H1 (cell line): ENCODE data around the gene TSEN54. TPM values are rescaled to one million over a fixed set of nuclear protein-coding genes. Genes with fewer than 3 reads are reported as not detected.

Experiments
- CTCF ChIA-PET: fragments of 300-600 bp; sonication (Branson Sonifier 250); formaldehyde crosslinking; loops from one replicate; lab custom pipeline; 2021; ENCODE audit not compliant: partially characterized antibody; lab: Charles Lee
- POLR2A ChIA-PET: fragments of 300-600 bp; sonication (Branson Sonifier 250); formaldehyde crosslinking; loops from one replicate; lab custom pipeline; 2021; ENCODE audit warnings: inconsistent platforms; ENCODE audit not compliant: partially characterized antibody; lab: Charles Lee
- DNase-seq, 2 experiments: peaks; one replicate each; pipeline versions ENCODE4 v3.0.0 to v3.0.0-alpha.2; 2010 to 2022; ENCODE audit warnings: low spot score in 2 of 2, low read depth in 1 of 2, mixed read lengths in 1 of 2
- FAIRE-seq: peaks from 2 replicates; lab custom pipeline; 2011; peaks lifted over from hg19 to GRCh38; lab: Jason Lieb, UNC
- H2AFZ ChIP-seq: 2 replicates; pipeline ENCODE4 v1.8.1; 2012; ENCODE audit warnings: low read length, inconsistent platforms
- H2AK5ac ChIP-seq: 2 replicates; pipeline ENCODE4 v1.6.1; 2013; ENCODE audit warnings: low read depth, low read length
- H2BK120ac ChIP-seq: replicated peaks from 2 replicates; pipeline ENCODE3; 2013; ENCODE audit warnings: low read depth, low read length, inconsistent platforms
- H2BK12ac ChIP-seq: 2 replicates; pipeline ENCODE4 v1.6.1; 2013; ENCODE audit warnings: low read depth, low read length
- H2BK15ac ChIP-seq: 2 replicates; pipeline ENCODE4 v1.6.1; 2013; ENCODE audit warnings: low read length
- H2BK20ac ChIP-seq: 2 replicates; pipeline ENCODE4 v1.6.1; 2013; ENCODE audit warnings: low read length
- H2BK5ac ChIP-seq: 2 replicates; pipeline ENCODE4 v1.6.1; 2013; ENCODE audit warnings: low read depth, low read length
- H3K14ac ChIP-seq: 2 replicates; pipeline ENCODE4 v1.6.1; 2013; ENCODE audit warnings: inconsistent platforms; ENCODE audit not compliant: insufficient read length
- H3K18ac ChIP-seq: 2 replicates; pipeline ENCODE4 v1.6.1; 2013; ENCODE audit warnings: low read length; ENCODE audit errors: extremely low read depth
- H3K23ac ChIP-seq: 2 replicates; pipeline ENCODE4 v1.6.1; 2013; ENCODE audit warnings: inconsistent platforms; ENCODE audit not compliant: insufficient read length
- H3K23me2 ChIP-seq: 2 replicates; pipeline ENCODE4 v1.6.1; 2013; ENCODE audit warnings: low read depth, low read length
- H3K27ac ChIP-seq: 2 replicates; pipeline ENCODE4 v1.6.1; 2011; ENCODE audit warnings: low read depth, low read length, inconsistent platforms
- H3K27me3 ChIP-seq, 4 experiments: replicated peaks in 1 of 4; 1 replicate in 1 of 4; 2 replicates in 3 of 4; pipeline versions ENCODE4 v1.6.1 to v1.8.1; 2011 to 2013; ENCODE audit warnings: low read length in 3 of 4, mild to moderate bottlenecking in 3 of 4, inconsistent platforms in 2 of 4, mixed read lengths in 2 of 4, moderate library complexity in 1 of 4; ENCODE audit not compliant: control insufficient read depth in 3 of 4, insufficient read depth in 3 of 4; ENCODE audit errors: extremely low read depth in 1 of 4
- H3K36me3 ChIP-seq, 4 experiments: 2 replicates each; pipeline versions ENCODE4 v1.6.1 to v1.8.1; 2011 to 2013; ENCODE audit warnings: mild to moderate bottlenecking in 4 of 4, low read length in 3 of 4, moderate library complexity in 2 of 4, control low read depth in 1 of 4, inconsistent platforms in 1 of 4; ENCODE audit not compliant: insufficient read depth in 4 of 4, control insufficient read depth in 2 of 4
- H3K4ac ChIP-seq: replicated peaks from 2 replicates; pipeline ENCODE3; 2013; ENCODE audit warnings: low read length, low read depth, mixed read lengths, inconsistent platforms; ENCODE audit not compliant: insufficient read length
- H3K4me1 ChIP-seq, 4 experiments: replicated peaks in 1 of 4; 1 replicate in 1 of 4; 2 replicates in 3 of 4; pipeline versions ENCODE4 v1.6.1 to v1.8.1; 2011 to 2013; ENCODE audit warnings: low read length in 3 of 4, inconsistent platforms in 2 of 4, mixed read lengths in 1 of 4; ENCODE audit not compliant: insufficient read depth in 4 of 4, control insufficient read depth in 3 of 4
- H3K4me2 ChIP-seq, 2 experiments: 2 replicates each; pipeline versions ENCODE4 v1.6.1 to v1.8.1; 2011 to 2013; ENCODE audit warnings: low read depth in 2 of 2, low read length in 2 of 2, control low read depth in 1 of 2, inconsistent platforms in 1 of 2, mild to moderate bottlenecking in 1 of 2; ENCODE audit not compliant: insufficient read depth in 1 of 2
- H3K4me3 ChIP-seq, 4 experiments: fragments of 200-600, 300-600 bp in 1 of 4; sonication (generic), shearing (Covaris generic), sonication (Bioruptor Twin) in 1 of 4; 2 replicates each; pipeline versions ENCODE4 v1.5.1 to v1.8.1; 2011 to 2016; ENCODE audit warnings: low read length in 4 of 4, low read depth in 3 of 4, control low read depth in 2 of 4, inconsistent platforms in 2 of 4, mild to moderate bottlenecking in 2 of 4, mixed read lengths in 1 of 4, moderate library complexity in 1 of 4; ENCODE audit not compliant: insufficient read depth in 2 of 4; ENCODE audit errors: extremely low read depth in 1 of 4
- H3K56ac ChIP-seq: replicated peaks from 2 replicates; pipeline ENCODE3; 2013; ENCODE audit warnings: low read depth, mild to moderate bottlenecking, mixed read lengths, low read length, inconsistent platforms; ENCODE audit not compliant: insufficient read length
- H3K79me1 ChIP-seq: 2 replicates; pipeline ENCODE4 v1.6.1; 2013; ENCODE audit warnings: low read depth, low read length, control low read depth
- H3K79me2 ChIP-seq, 2 experiments: 2 replicates each; pipeline versions ENCODE4 v1.6.1 to v1.8.1; 2012 to 2013; ENCODE audit warnings: low read length in 2 of 2, mild to moderate bottlenecking in 2 of 2, inconsistent platforms in 1 of 2; ENCODE audit not compliant: insufficient read depth in 2 of 2, control insufficient read depth in 1 of 2
- H3K9ac ChIP-seq, 4 experiments: replicated peaks in 1 of 4; 1 replicate in 1 of 4; 2 replicates in 3 of 4; pipeline versions ENCODE4 v1.6.1 to v1.8.1; 2011 to 2013; ENCODE audit warnings: low read depth in 3 of 4, low read length in 3 of 4, control low read depth in 2 of 4, mild to moderate bottlenecking in 2 of 4, moderate library complexity in 2 of 4, inconsistent platforms in 1 of 4; ENCODE audit errors: extremely low read depth in 1 of 4
- H3K9me3 ChIP-seq, 2 experiments: 2 replicates each; pipeline versions ENCODE4 v1.6.1 to v1.8.1; 2012 to 2013; ENCODE audit warnings: mild to moderate bottlenecking in 2 of 2, moderate library complexity in 2 of 2, control low read depth in 1 of 2, inconsistent platforms in 1 of 2, low read depth in 1 of 2, low read length in 1 of 2, mixed read lengths in 1 of 2; ENCODE audit not compliant: insufficient read depth in 2 of 2
- H4K20me1 ChIP-seq, 2 experiments: replicated peaks in 1 of 2; 2 replicates each; pipeline versions ENCODE3 to v1.8.1; 2011 to 2013; ENCODE audit warnings: inconsistent platforms in 2 of 2, low read length in 2 of 2, mild to moderate bottlenecking in 1 of 2; ENCODE audit not compliant: insufficient read depth in 2 of 2, control insufficient read depth in 1 of 2
- H4K5ac ChIP-seq: 2 replicates; pipeline ENCODE4 v1.6.1; 2013; ENCODE audit warnings: low read length, low read depth, mixed read lengths, inconsistent platforms; ENCODE audit not compliant: insufficient read length
- H4K8ac ChIP-seq: 2 replicates; pipeline ENCODE4 v1.8.0; 2013; ENCODE audit warnings: mild to moderate bottlenecking, moderate library complexity, low read length, inconsistent platforms; ENCODE audit not compliant: insufficient read depth; ENCODE audit errors: extremely low read depth
- H4K91ac ChIP-seq: replicated peaks from 2 replicates; pipeline ENCODE3; 2013; ENCODE audit warnings: low read length, mixed read lengths, inconsistent platforms; ENCODE audit not compliant: insufficient read length
- TEAD4 ChIP-seq: IDR thresholded peaks from 2 replicates; pipeline ENCODE4 v1.6.1; 2012; ENCODE audit warnings: low read depth, low read length, inconsistent platforms, mixed read lengths
- WGBS, 2 experiments: shearing (Covaris generic) in 1 of 2; methylation state at CpG; one replicate each; pipeline versions ENCODE4 v1.1.6 to v1.1.7; 2013 to 2015; ENCODE audit warnings: low lambda C conversion rate in 2 of 2, mixed read lengths in 2 of 2, inconsistent platforms in 1 of 2, low coverage in 1 of 2, missing lambda C conversion rate in 1 of 2; ENCODE audit not compliant: insufficient replicate concordance in 2 of 2, insufficient coverage in 1 of 2, insufficient read length in 1 of 2; ENCODE audit errors: extremely low coverage in 1 of 2, missing lambda C conversion rate in 1 of 2; 5-methylcytosine and 5-hydroxymethylcytosine counted together
- polyA plus RNA-seq, 7 experiments: library from polyadenylated mRNA; depleted of rRNA in 3 of 7; stranded (reverse) in 5 of 7; unstranded in 2 of 7; fragments of >200 nt in 5 of 7; fragments of 200-250 nt in 2 of 7; gene quantifications; 1 replicate in 5 of 7; 2 replicates in 1 of 7; 4 replicates in 1 of 7; pipeline versions ENCODE4 v1.2.1 to v1.2.3, GENCODE V29; 2011 to 2013; ENCODE audit warnings: missing spikeins in 2 of 7, mixed read lengths in 2 of 7
- total RNA-seq: library from RNA; stranded (reverse); fragmentation: NEBNext Ultra II Directional; extraction: Animal tissue kit (Norgen Biotek cat#: 25700); gene quantifications from 2 replicates; pipeline ENCODE4 v1.2.1, GENCODE V29; 2021

Gene TSEN54
- total and polyA plus RNA-seq, 2 of the 8 experiments (the other 6 are each of a cell fraction or from before 2014, with no cell fraction given), result 43.6 to 60.3 TPM

DNA sequence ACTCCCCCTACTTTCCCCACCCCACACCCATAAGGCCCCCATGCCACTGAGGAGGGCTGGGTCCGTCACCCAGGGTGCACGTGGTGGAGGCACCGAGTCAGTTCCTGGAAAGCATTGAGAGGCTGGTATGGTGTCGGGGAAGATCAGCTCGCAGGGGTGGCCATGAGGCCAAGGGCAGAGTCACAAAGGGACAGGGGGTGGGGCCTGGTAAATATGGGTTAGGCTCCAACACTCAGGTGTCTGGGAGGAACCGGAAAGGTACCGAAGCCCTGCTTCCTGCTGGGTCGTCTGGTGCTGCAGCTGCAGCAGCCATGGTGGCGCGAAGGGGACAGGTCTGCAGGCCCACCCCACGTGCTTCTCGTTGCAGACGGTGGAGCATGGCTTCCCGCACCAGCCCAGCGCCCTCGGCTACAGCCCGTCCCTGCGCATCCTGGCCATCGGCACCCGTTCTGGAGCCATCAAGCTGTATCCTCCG lies 39.4 kb downstream of the TSEN54 start:
- Histone ChIP-seq H3K14ac (no peak overlapping the region), H4K91ac (no peak overlapping the region), H3K4me3 (no peak overlapping the region), H2AK5ac (no peak overlapping the region), H4K8ac (0 out of 2 replicates have a peak overlapping the region, but pooled peaks have one; percentile 3), H3K27ac (no peak overlapping the region), H3K56ac (no peak overlapping the region), H3K36me3 (no peaks in the 10 kb centered on the region), H3K79me1 (no peaks in the 10 kb centered on the region), H3K9ac (no peak overlapping the region), H2BK120ac (no peak overlapping the region), H3K4ac (no peak overlapping the region), H3K23me2 (no peaks in the 10 kb centered on the region), H3K9me3 (no peaks in the 10 kb centered on the region), H3K4me1 (peaks cover 5 to 23% (median 10%) of the 10 kb centered on the region in 4 experiments), H4K5ac (no peak overlapping the region), H2BK12ac (no peak overlapping the region), H3K23ac (no peak overlapping the region), H4K20me1 (peaks cover 0 to 7% of the 10 kb centered on the region in 2 experiments), H2BK20ac (no peak overlapping the region), H2BK5ac (no peak overlapping the region), H3K27me3 (no peaks in the 10 kb centered on the region), H3K4me2 (no peak overlapping the region), H3K79me2 (no peaks in the 10 kb centered on the region), H2AFZ (no peak overlapping the region), H3K18ac (no peak overlapping the region), H2BK15ac (no peak overlapping the region)
- FAIRE-seq, result no peak
- ChIA-PET POLR2A (interaction anchor here (1.7 kb wide), 1 partner anchor 24 kb away, joined by 3 read pairs; no protein-coding TSS in a partner anchor), CTCF (interaction anchor here (0.9 to 1.3 kb wide), 2 partner anchors 9 to 36 kb away, joined by 3 read pairs; no protein-coding TSS in a partner anchor)
- WGBS, 2 experiments, result 90% methylated on average over 20 of the region's 21 CpGs; no CpG with 5 or more reads in 1 of the 2 experiments
- no peak for TF ChIP-seq TEAD4
- DNase-seq, result no peak
